Calu3 (cell line): Measurements from ENCODE around the gene MS4A5. TPM values are rescaled to one million over a fixed set of nuclear protein-coding genes. Genes with fewer than 3 reads are reported as not detected.
"Not testable (repeated sequence)": the region's sequence is repeated elsewhere in the genome, so short reads cannot be mapped to it uniquely, and the experiment has no call there.

Experiments used
- BruUV-seq: library from RNA; stranded (reverse); fragments of 400-500 nt; replicated peaks from 2 replicates; lab custom pipeline; 2021; lab: Mats Ljungman, UMichigan
- CTCF ChIA-PET: fragments of 300-600 bp; sonication (Branson Sonifier 250); formaldehyde crosslinking; loops from one replicate; lab custom pipeline; 2022; ENCODE audit warnings: antibody characterized with exemption; lab: Charles Lee
- DNase-seq: peaks from one replicate; pipeline ENCODE4 v3.0.0; 2022
- H3K27ac Mint-ChIP-seq: one replicate; pipeline ENCODE4 v1.8.0; 2022; ENCODE audit warnings: mixed read lengths; ENCODE audit not compliant: unreplicated experiment
- H3K27me3 Mint-ChIP-seq: one replicate; pipeline ENCODE4 v1.8.0; 2022; ENCODE audit warnings: mixed read lengths; ENCODE audit not compliant: unreplicated experiment
- H3K36me3 Mint-ChIP-seq: one replicate; pipeline ENCODE4 v1.8.0; 2022; ENCODE audit warnings: mild to moderate bottlenecking, moderate library complexity, mixed read lengths; ENCODE audit not compliant: insufficient read depth, unreplicated experiment
- H3K4me1 Mint-ChIP-seq: one replicate; pipeline ENCODE4 v1.8.0; 2022; ENCODE audit warnings: mild to moderate bottlenecking, low read depth, mixed read lengths; ENCODE audit not compliant: unreplicated experiment
- H3K4me3 Mint-ChIP-seq: one replicate; pipeline ENCODE4 v1.8.0; 2022; ENCODE audit warnings: mild to moderate bottlenecking, low read depth, moderate library complexity, mixed read lengths; ENCODE audit not compliant: unreplicated experiment
- H3K9me3 Mint-ChIP-seq: one replicate; pipeline ENCODE4 v1.8.0; 2022; ENCODE audit warnings: low read depth, mixed read lengths; ENCODE audit not compliant: unreplicated experiment
- intact Hi-C: fragments of 100-400 bp; cut with micrococcal nuclease; formaldehyde crosslinking; loops from one replicate; pipeline ENCODE4 v1.10.0; 2022; ENCODE audit not compliant: unreplicated experiment
- total RNA-seq: library from RNA; stranded (reverse); gene quantifications from 2 replicates; pipeline ENCODE4 v1.2.3, GENCODE V29; 2022
- TF ChIP-seq, protein P1 (sequence below): fragments of 200-600 bp; IDR thresholded peaks from one replicate; pipeline ENCODE4 v1.8.0; 2022; ENCODE audit warnings: antibody characterized with exemption; ENCODE audit not compliant: unreplicated experiment

Gene MS4A5
- total RNA-seq, 1 experiment from 2014 or later = not detected

DNA sequence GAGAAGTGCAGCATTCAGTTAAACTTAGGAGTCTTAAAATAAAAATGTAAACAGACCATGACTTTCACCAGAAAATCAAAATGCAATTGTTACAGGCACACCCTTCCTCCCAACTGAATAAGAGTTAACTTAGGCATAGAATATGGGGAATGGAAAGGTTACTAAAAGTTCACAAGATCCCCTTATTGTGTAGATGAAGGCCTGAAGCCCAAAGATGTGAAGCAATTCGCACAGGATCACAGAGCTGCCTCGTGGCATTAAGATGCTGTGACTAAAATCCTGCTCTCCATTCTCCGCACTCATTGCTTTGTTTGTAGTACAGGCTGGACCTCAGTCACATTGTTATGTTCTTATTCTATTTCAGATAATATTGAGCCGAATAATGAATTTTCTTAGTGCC lies 4.0 kb downstream of the MS4A5 start:
- no peaks in the 10 kb centered on the region for H3K4me1 Mint-ChIP-seq
- no peaks in the 10 kb centered on the region for H3K9me3 Mint-ChIP-seq
- BruUV-seq = no TSS peak
- H3K27me3 Mint-ChIP-seq = peaks cover 20% of the 10 kb centered on the region
- no peak overlapping the region for H3K27ac Mint-ChIP-seq
- intact Hi-C loops = no loop called here
- TF ChIP-seq, protein P1, sequence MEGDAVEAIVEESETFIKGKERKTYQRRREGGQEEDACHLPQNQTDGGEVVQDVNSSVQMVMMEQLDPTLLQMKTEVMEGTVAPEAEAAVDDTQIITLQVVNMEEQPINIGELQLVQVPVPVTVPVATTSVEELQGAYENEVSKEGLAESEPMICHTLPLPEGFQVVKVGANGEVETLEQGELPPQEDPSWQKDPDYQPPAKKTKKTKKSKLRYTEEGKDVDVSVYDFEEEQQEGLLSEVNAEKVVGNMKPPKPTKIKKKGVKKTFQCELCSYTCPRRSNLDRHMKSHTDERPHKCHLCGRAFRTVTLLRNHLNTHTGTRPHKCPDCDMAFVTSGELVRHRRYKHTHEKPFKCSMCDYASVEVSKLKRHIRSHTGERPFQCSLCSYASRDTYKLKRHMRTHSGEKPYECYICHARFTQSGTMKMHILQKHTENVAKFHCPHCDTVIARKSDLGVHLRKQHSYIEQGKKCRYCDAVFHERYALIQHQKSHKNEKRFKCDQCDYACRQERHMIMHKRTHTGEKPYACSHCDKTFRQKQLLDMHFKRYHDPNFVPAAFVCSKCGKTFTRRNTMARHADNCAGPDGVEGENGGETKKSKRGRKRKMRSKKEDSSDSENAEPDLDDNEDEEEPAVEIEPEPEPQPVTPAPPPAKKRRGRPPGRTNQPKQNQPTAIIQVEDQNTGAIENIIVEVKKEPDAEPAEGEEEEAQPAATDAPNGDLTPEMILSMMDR = no peak
- no peaks in the 10 kb centered on the region for H3K36me3 Mint-ChIP-seq
- DNase-seq = no peak
- CTCF ChIA-PET = no interaction called here
- no peak overlapping the region for H3K4me3 Mint-ChIP-seq

DNA sequence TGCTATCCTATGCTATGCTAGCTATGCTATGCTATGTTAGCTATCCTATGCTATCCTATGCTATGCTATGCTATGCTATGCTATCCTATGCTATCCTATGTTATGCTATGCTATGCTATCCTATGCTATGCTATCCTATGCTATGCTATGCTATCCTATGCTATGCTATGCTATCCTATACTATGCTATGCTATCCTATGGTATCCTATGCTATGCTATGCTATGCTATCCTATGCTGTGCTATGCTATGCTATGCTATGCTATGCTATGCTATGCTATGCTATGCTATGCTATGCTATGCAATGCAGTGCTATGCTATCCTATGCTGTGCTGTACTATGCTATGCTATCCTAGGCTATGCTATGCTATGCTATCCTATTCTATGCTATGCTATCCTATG lies 17.7 kb downstream of the MS4A5 start:
- Mint-ChIP-seq H3K27ac (peak overlapping the region; percentile 9), H3K4me1 (no peaks in the 10 kb centered on the region), H3K36me3 (no peaks in the 10 kb centered on the region), H3K27me3 (no peaks in the 10 kb centered on the region), H3K4me3 (peak overlapping the region; percentile 29), H3K9me3 (no peaks in the 10 kb centered on the region)
- CTCF ChIA-PET = no interaction called here
- intact Hi-C loops = no loop called here
- TF ChIP-seq, protein P1 = no peak
- BruUV-seq = no TSS peak
- DNase-seq = no peak

DNA sequence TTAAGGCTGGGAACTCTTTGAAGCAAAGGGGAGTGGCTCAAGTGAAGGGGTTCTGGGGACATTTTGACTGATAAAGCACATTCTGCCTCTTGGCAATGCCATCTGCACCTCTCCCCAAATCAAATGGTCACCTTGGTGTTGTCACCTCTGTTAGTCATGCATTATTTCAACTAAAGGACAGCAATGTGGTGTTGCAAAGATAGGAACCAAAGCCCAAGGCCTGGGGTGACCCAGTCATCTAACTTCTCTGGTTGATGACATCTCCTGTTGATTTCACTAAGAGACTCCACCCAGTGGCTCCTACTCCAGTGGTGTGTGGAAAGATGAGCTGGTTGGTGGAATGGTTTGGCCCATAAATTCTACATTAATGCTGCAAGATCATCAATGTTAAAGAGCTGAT lies 18.5 kb downstream of the MS4A5 start:
- no peak overlapping the region for H3K4me3 Mint-ChIP-seq
- CTCF ChIA-PET = no interaction called here
- intact Hi-C loops = no loop called here
- TF ChIP-seq, protein P1 = no peak
- no peaks in the 10 kb centered on the region for H3K27me3 Mint-ChIP-seq
- no peak for DNase-seq
- BruUV-seq = no TSS peak
- H3K9me3 Mint-ChIP-seq = no peaks in the 10 kb centered on the region
- H3K27ac Mint-ChIP-seq = no peak overlapping the region
- no peaks in the 10 kb centered on the region for H3K36me3 Mint-ChIP-seq
- H3K4me1 Mint-ChIP-seq = no peaks in the 10 kb centered on the region

DNA sequence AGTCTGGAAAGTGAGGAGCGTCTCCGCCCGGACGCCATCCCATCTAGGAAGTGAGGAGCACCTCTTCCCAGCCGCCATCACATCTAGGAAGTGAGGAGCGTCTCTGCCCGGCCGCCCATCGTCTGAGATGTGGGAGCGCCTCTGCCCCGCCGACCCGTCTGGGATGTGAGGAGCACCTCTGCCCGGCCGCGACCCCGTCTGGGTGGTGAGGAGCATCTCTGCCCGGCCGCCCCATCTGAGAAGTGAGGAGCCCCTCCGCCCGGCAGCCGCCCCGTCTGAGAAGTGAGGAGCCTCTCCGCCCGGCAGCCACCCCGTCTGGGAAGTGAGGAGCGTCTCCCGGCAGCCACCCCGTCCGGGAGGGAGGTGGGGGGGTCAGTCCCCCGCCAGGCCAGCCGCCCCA lies 21.8 kb downstream of the MS4A5 start:
- H3K36me3 Mint-ChIP-seq, intact Hi-C loops, DNase-seq, CTCF ChIA-PET, H3K27ac Mint-ChIP-seq, H3K4me3 Mint-ChIP-seq, H3K4me1 Mint-ChIP-seq, H3K27me3 Mint-ChIP-seq, H3K9me3 Mint-ChIP-seq, BruUV-seq: not testable (repeated sequence)

DNA sequence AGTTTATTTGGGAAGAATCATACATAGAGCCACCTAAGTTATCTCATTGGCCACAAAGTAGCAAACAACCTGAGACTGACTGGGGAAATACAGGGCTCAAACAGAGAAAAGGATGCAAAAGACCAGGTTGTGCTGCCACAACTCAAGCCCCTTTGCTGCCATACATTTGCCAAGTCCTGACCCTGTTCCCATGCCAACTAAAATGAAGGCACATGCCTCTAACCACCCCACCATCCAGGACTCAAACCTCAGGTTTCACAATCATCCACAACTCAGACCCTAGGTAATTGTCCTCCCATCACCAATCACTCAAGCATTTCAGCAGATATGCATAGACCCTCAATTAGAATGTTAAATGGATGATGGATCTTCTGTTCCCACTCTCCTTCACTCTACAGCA lies 24.8 kb downstream of the MS4A5 start:
- no peaks in the 10 kb centered on the region for H3K9me3 Mint-ChIP-seq
- intact Hi-C loops = no loop called here
- TF ChIP-seq, protein P1 = no peak
- no peak overlapping the region for H3K27ac Mint-ChIP-seq
- H3K4me1 Mint-ChIP-seq = no peaks in the 10 kb centered on the region
- H3K36me3 Mint-ChIP-seq = no peaks in the 10 kb centered on the region
- BruUV-seq = no TSS peak
- no peak overlapping the region for H3K4me3 Mint-ChIP-seq
- DNase-seq = no peak
- CTCF ChIA-PET = no interaction called here
- H3K27me3 Mint-ChIP-seq = peaks cover 18% of the 10 kb centered on the region
